ENCODE data around the gene AATK.

GRCh38 chr17:81148986-81149533 lies 17.0 kb downstream of the AATK start:
- TF ChIP-seq CTCF (IDR thresholded peaks at IDR 0.05) = no peak
- no peak for TF ChIP-seq POLR2A (IDR thresholded peaks at IDR 0.05)
